Loucy (cell line): ENCODE measurements around the gene MYO7B.

Experiments
- H2AFZ ChIP-seq: fragments of 200-600 bp; sonication (generic); 2 replicates; pipeline ENCODE4 v1.6.0; 2016; ENCODE audit warnings: antibody characterized with exemption, mild to moderate bottlenecking, low read length, moderate library complexity
- H3F3A ChIP-seq: fragments of 200-600 bp; 2 replicates; pipeline ENCODE4 v1.6.0; 2016; ENCODE audit warnings: antibody characterized with exemption, low read depth, mild to moderate bottlenecking
- H3K27me3 ChIP-seq: fragments of 200-600 bp; sonication (generic); 2 replicates; pipeline ENCODE4 v1.6.1; 2014; ENCODE audit warnings: low read length, mild to moderate bottlenecking; ENCODE audit not compliant: insufficient read depth, poor library complexity, severe bottlenecking
- H3K36me3 ChIP-seq: fragments of 200-600 bp; sonication (generic); 2 replicates; pipeline ENCODE4 v1.6.1; 2016; ENCODE audit warnings: low read length; ENCODE audit not compliant: insufficient read depth
- H3K4me1 ChIP-seq: fragments of 200-600 bp; sonication (generic); 2 replicates; pipeline ENCODE4 v1.5.1; 2014; ENCODE audit warnings: low read length, mild to moderate bottlenecking; ENCODE audit not compliant: insufficient read depth, poor library complexity, severe bottlenecking
- H3K4me2 ChIP-seq: fragments of 200-600 bp; sonication (generic); 2 replicates; pipeline ENCODE4 v1.6.0; 2014; ENCODE audit warnings: antibody characterized with exemption, low read length, low read depth, mild to moderate bottlenecking; ENCODE audit not compliant: poor library complexity, severe bottlenecking
- H3K4me3 ChIP-seq: fragments of 200-600 bp; sonication (generic); 2 replicates; pipeline ENCODE4 v1.5.1; 2014; ENCODE audit warnings: low read length, mild to moderate bottlenecking, mixed read lengths; ENCODE audit not compliant: poor library complexity, severe bottlenecking
- H3K79me2 ChIP-seq: fragments of 200-600 bp; sonication (generic); 2 replicates; pipeline ENCODE4 v1.6.1; 2014; ENCODE audit warnings: low read length; ENCODE audit not compliant: insufficient read depth
- H3K9ac ChIP-seq: fragments of 200-600 bp; sonication (generic); 2 replicates; pipeline ENCODE4 v1.6.0; 2014; ENCODE audit warnings: mild to moderate bottlenecking, low read depth, low read length, moderate library complexity; ENCODE audit not compliant: poor library complexity, severe bottlenecking
- H3K9me2 ChIP-seq: fragments of 200-600 bp; sonication (generic); replicated peaks from 2 replicates; pipeline ENCODE4 v1.6.1; 2016; ENCODE audit warnings: low read depth, low read length, mixed read lengths
- H3K9me3 ChIP-seq: fragments of 200-600 bp; sonication (generic); 2 replicates; pipeline ENCODE4 v1.6.1; 2014; ENCODE audit warnings: mild to moderate bottlenecking, antibody characterized with exemption, low read length, low read depth; ENCODE audit not compliant: insufficient read depth
- H4K20me1 ChIP-seq: fragments of 200-600 bp; sonication (generic); 2 replicates; pipeline ENCODE4 v1.6.0; 2014; ENCODE audit warnings: antibody characterized with exemption, low read length, mild to moderate bottlenecking; ENCODE audit not compliant: insufficient read depth, poor library complexity, severe bottlenecking
- EZH2phosphoT487 ChIP-seq: fragments of 200-600 bp; IDR thresholded peaks from 2 replicates; pipeline ENCODE4 v1.6.1; 2018; ENCODE audit warnings: antibody characterized with exemption, mild to moderate bottlenecking, moderate library complexity, borderline replicate concordance
- TF ChIP-seq, protein P1 (sequence below): fragments of 200-600 bp; sonication (generic); conservative IDR thresholded peaks from 2 replicates; pipeline ENCODE4 v1.5.1; 2014; ENCODE audit warnings: mild to moderate bottlenecking, antibody characterized with exemption, low read length

The MYO7B gene

DNA sequence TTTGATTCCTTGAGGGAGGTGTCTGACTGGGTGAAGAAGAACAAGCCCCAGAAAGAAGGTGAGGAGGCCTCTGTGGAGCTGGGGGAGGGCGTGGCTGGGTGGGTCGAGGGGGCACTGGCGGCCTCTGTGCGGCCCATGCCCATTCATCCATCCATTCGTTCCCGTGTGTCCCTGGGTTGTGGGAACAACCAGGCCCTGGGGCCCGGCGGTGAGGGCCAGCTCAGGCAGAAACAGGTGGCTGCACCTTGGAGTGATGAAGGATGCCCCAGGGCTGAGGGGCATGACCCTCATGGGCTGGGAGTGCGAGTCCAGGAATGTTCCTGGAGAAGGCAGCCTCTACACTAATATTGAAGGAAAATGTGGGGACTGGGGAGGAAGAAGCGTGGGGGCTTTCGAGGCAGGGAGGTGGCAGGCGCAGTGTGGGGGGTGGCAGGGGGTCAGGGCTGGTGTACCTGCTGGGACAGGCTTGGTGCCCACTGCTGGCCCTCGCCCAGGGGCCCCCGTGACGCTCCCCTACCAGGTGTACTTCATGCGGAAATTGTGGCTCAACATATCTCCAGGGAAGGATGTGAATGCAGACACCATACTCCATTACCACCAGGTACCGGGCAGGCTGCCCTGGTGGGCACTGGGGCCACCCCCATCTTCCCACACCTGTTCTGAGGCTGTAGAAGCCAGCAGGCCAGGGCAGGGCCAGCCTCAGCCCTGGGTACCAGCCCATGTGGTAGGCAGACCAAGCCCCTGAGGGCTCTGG lies 99.3 kb downstream of the MYO7B start:
- Histone ChIP-seq H3K36me3 (no peaks in the 10 kb centered on the region), H3K9ac (peak overlapping the region; percentile 47), H3K79me2 (peaks cover 7% of the 10 kb centered on the region; the same call in 1 of the 2 replicates), H3K4me1 (peaks cover 67% of the 10 kb centered on the region), H4K20me1 (no peaks in the 10 kb centered on the region), H3K27me3 (no peaks in the 10 kb centered on the region), H3K9me3 (no peaks in the 10 kb centered on the region), H3F3A (no peaks in the 10 kb centered on the region), H3K4me2 (no peak overlapping the region), H3K9me2 (no peaks in the 10 kb centered on the region), H2AFZ (no peak overlapping the region), H3K4me3 (no peak overlapping the region)
- TF ChIP-seq EZH2phosphoT487: no peak
- TF ChIP-seq, protein P1, sequence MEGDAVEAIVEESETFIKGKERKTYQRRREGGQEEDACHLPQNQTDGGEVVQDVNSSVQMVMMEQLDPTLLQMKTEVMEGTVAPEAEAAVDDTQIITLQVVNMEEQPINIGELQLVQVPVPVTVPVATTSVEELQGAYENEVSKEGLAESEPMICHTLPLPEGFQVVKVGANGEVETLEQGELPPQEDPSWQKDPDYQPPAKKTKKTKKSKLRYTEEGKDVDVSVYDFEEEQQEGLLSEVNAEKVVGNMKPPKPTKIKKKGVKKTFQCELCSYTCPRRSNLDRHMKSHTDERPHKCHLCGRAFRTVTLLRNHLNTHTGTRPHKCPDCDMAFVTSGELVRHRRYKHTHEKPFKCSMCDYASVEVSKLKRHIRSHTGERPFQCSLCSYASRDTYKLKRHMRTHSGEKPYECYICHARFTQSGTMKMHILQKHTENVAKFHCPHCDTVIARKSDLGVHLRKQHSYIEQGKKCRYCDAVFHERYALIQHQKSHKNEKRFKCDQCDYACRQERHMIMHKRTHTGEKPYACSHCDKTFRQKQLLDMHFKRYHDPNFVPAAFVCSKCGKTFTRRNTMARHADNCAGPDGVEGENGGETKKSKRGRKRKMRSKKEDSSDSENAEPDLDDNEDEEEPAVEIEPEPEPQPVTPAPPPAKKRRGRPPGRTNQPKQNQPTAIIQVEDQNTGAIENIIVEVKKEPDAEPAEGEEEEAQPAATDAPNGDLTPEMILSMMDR: no peak

DNA sequence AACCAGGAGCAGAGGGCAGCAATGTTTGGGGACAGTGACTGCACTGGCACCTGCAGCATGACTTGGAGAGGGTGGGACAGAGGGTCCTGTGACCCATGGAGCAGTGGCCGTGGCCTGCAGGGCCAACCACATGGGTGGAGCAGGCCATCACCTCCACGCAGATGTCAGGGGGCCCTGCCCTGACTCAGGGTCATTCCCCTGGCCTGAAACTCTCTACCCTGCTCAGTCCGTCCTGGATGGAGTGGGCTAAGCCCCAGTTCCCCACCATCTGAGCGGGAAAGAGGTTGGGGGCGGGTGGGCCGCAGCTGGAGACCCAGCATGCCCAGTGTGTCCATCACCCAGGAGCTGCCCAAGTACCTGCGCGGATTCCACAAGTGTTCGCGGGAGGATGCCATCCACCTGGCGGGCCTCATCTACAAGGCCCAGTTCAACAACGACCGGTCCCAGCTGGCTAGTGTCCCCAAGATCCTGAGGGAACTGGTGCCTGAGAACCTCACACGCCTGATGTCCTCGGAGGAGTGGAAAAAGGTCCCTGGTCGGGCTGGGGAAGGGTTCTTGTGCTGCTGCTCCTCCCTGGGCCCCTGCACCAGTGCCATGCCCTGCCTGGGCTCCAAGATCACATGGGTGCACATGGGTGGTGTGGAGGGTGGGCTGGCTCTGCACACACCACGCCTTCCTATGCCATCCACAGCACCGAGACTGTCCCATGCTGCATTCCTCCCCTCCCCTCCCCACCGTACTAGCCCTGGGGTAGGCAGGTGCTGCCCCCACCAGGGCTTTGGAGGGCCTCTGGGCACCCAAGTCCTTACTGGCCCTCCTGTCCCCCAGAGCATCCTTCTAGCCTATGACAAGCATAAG lies 100.1 kb downstream of the MYO7B start:
- H3K9ac ChIP-seq: peak overlapping the region; percentile 47
- no peaks in the 10 kb centered on the region for H3F3A ChIP-seq
- H3K4me3 ChIP-seq: no peak overlapping the region
- no peaks in the 10 kb centered on the region for H3K27me3 ChIP-seq
- H3K9me2 ChIP-seq: no peaks in the 10 kb centered on the region
- no peak overlapping the region for H2AFZ ChIP-seq
- H3K9me3 ChIP-seq: no peaks in the 10 kb centered on the region
- H4K20me1 ChIP-seq: no peaks in the 10 kb centered on the region
- H3K4me1 ChIP-seq: peaks cover 67% of the 10 kb centered on the region
- no peaks in the 10 kb centered on the region for H3K36me3 ChIP-seq
- peaks cover 11% of the 10 kb centered on the region; the same call in 1 of the 2 replicates for H3K79me2 ChIP-seq
- H3K4me2 ChIP-seq: no peak overlapping the region
- TF ChIP-seq, protein P1: peak; percentile 31
- no peak for TF ChIP-seq EZH2phosphoT487

DNA sequence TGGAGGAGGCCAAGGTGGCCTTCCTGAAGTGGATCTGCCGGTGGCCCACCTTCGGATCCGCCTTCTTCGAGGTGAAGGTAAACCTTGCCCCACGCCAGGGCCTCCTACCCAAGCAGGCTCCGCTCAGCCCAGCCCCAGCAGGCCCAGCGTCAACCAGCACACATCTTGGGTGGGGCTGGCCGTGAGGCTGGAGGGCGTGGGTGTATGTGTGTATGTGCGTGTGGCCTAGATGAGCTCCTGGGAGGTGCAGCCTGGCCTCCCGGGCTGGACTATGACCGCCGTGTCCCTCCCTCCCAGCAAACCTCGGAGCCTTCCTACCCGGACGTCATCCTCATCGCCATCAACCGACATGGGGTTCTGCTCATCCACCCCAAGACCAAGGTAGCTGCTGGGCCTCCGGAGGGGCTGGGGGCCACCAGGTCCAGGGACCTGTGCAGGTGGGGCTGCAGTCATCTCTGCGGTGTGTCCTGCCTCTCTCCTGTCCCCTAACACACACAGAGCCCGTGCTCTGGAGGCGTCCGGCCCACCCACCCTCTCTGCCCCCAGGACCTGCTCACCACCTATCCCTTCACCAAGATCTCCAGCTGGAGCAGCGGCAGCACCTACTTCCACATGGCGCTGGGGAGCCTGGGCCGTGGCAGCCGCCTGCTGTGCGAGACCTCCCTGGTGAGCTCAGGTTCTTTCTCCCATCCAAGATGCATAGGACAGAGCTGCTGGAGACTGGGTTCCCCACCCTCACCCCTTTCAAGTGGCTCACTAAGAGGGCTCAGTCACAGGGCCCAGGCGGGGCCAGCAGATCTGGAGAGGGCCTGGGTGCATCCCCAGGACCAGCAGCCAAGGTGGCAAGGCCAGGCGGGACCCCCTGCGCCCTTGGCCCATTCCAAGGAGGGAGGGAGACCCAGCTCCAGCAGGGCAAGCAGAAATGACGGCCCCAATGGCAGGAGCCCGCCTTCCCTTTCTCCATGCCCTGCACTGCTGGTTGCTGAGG lies 101.1 kb downstream of the MYO7B start:
- Histone ChIP-seq H3K27me3 (no peaks in the 10 kb centered on the region), H3K9me2 (no peaks in the 10 kb centered on the region), H3K4me2 (peak overlapping the region; percentile 78), H4K20me1 (no peaks in the 10 kb centered on the region), H3K9me3 (no peaks in the 10 kb centered on the region), H3K9ac (peak overlapping the region; percentile 79), H3K4me1 (peaks cover 73% of the 10 kb centered on the region), H3K79me2 (peaks cover 20% of the 10 kb centered on the region; the same call in 1 of the 2 replicates), H2AFZ (no peak overlapping the region), H3F3A (no peaks in the 10 kb centered on the region), H3K36me3 (no peaks in the 10 kb centered on the region), H3K4me3 (peak overlapping the region; percentile 59)
- TF ChIP-seq, protein P1: no peak
- TF ChIP-seq EZH2phosphoT487: no peak
